Fibroblast of lung (primary cell): ENCODE data around the gene ROCK1. TPM values are rescaled to one million over a fixed set of nuclear protein-coding genes. Genes with fewer than 3 reads are reported as not detected.

Source experiments
- DNase-seq, 2 donors: peaks; one replicate each; pipeline versions ENCODE4 v3.0.0 to v3.0.0-alpha.2; 2010; ENCODE audit warnings: low read depth in 2 of 2
- H2AFZ ChIP-seq: 2 replicates; pipeline ENCODE4 v1.5.1; 2012; ENCODE audit warnings: low read length, control low read depth, inconsistent platforms
- H3K27ac ChIP-seq: 2 replicates; pipeline ENCODE4 v1.5.1; 2011; ENCODE audit warnings: low read length, control low read depth; ENCODE audit not compliant: insufficient read depth
- H3K27me3 ChIP-seq: 2 replicates; pipeline ENCODE4 v1.5.1; 2011; ENCODE audit warnings: mild to moderate bottlenecking, low read length; ENCODE audit not compliant: control insufficient read depth, insufficient read depth
- H3K36me3 ChIP-seq: 2 replicates; pipeline ENCODE4 v1.5.1; 2011; ENCODE audit warnings: low read length; ENCODE audit not compliant: control insufficient read depth, insufficient read depth
- H3K4me1 ChIP-seq: 2 replicates; pipeline ENCODE4 v1.5.1; 2011; ENCODE audit warnings: low read length; ENCODE audit not compliant: control insufficient read depth, insufficient read depth; ENCODE audit errors: extremely low read depth
- H3K4me2 ChIP-seq: 2 replicates; pipeline ENCODE4 v1.5.1; 2011; ENCODE audit warnings: low read length, control low read depth; ENCODE audit not compliant: insufficient read depth; ENCODE audit errors: extremely low read depth
- H3K4me3 ChIP-seq, 4 experiments: fragments of 200-600 bp in 1 of 4; sonication (generic) in 1 of 4; replicated peaks in 1 of 4; 2 replicates each; pipeline ENCODE4 v1.5.1; 2011 to 2016; ENCODE audit warnings: low read length in 4 of 4, low read depth in 3 of 4, mild to moderate bottlenecking in 3 of 4, control low read depth in 2 of 4, inconsistent platforms in 1 of 4, mixed read lengths in 1 of 4; ENCODE audit not compliant: insufficient read depth in 1 of 4; ENCODE audit errors: control extremely low read depth in 1 of 4
- H3K79me2 ChIP-seq: 2 replicates; pipeline ENCODE4 v1.5.1; 2012; ENCODE audit warnings: mild to moderate bottlenecking, low read length, inconsistent platforms; ENCODE audit not compliant: control insufficient read depth, insufficient read depth
- H3K9ac ChIP-seq: 2 replicates; pipeline ENCODE4 v1.5.1; 2011; ENCODE audit warnings: mild to moderate bottlenecking, low read length, control low read depth; ENCODE audit not compliant: insufficient read depth
- H3K9me3 ChIP-seq: 2 replicates; pipeline ENCODE4 v1.5.1; 2012; ENCODE audit warnings: low read depth, low read length; ENCODE audit not compliant: control insufficient read depth, insufficient read depth
- H4K20me1 ChIP-seq: 2 replicates; pipeline ENCODE4 v1.5.1; 2011; ENCODE audit warnings: low read length; ENCODE audit not compliant: control insufficient read depth, insufficient read depth; ENCODE audit errors: extremely low read depth
- CTCF ChIP-seq, 2 donors: IDR thresholded peaks in 1 of 2; conservative IDR thresholded peaks in 1 of 2; 1 replicate in 1 of 2; 2 replicates in 1 of 2; pipeline ENCODE4 v1.5.1; 2011 to 2012; ENCODE audit warnings: low read length in 2 of 2, control low read depth in 1 of 2, inconsistent platforms in 1 of 2, low read depth in 1 of 2, mild to moderate bottlenecking in 1 of 2
- EZH2 ChIP-seq: IDR thresholded peaks from 2 replicates; pipeline ENCODE4 v1.5.1; 2012; ENCODE audit warnings: low read length, control low read depth, mild to moderate bottlenecking; ENCODE audit errors: missing control alignments
- polyA plus RNA-seq, 2 donors: library from polyadenylated mRNA; depleted of rRNA in 1 of 2; stranded (reverse) in 1 of 2; unstranded in 1 of 2; fragments of >200 nt; gene quantifications; 2 replicates each; pipeline ENCODE4 v1.2.1, GENCODE V29; 2011 to 2012; ENCODE audit warnings: missing spikeins in 1 of 2
- total RNA-seq: library from RNA; depleted of rRNA; stranded (reverse); fragments of >200 nt; gene quantifications from 2 replicates; pipeline ENCODE4 v1.2.1, GENCODE V29; 2014

The ROCK1 gene
- total and polyA plus RNA-seq, 2 donors (not counting 1 experiment from before 2014, with no cell fraction given): 33.2 to 55.2 TPM

GRCh38 chr18:21012308-21012707 lies 99.3 kb downstream of the ROCK1 start:
- Histone ChIP-seq H3K36me3 (peaks cover 3% of the 10 kb centered on the region), H3K9me3 (no peaks in the 10 kb centered on the region), H2AFZ (no peak overlapping the region), H3K9ac (no peak overlapping the region), H3K27me3 (no peaks in the 10 kb centered on the region), H4K20me1 (no peaks in the 10 kb centered on the region), H3K79me2 (no peaks in the 10 kb centered on the region), H3K4me3 (no peak overlapping the region), H3K27ac (no peak overlapping the region), H3K4me1 (no peaks in the 10 kb centered on the region), H3K4me2 (no peak overlapping the region)
- TF ChIP-seq CTCF (conservative IDR thresholded peaks at IDR 0.05 in 1 of 2, IDR thresholded peaks at IDR 0.05 in 1 of 2; ENCODE audit: low read depth in 1 of 2, low read length in 2 of 2) (no peak), EZH2 (no peak)
- DNase-seq: no peak

- H3K4me2 ChIP-seq: no peak overlapping the region
- H4K20me1 ChIP-seq: no peaks in the 10 kb centered on the region
- peaks cover 4% of the 10 kb centered on the region for H3K36me3 ChIP-seq
Measured at GRCh38 chr18:21004726-21005125, 106.9 kb downstream of the ROCK1 start.

GRCh38 chr18:21000667-21001066 lies 110.9 kb downstream of the ROCK1 start:
- Histone ChIP-seq H3K36me3 (peaks cover 1% of the 10 kb centered on the region), H3K9me3 (no peaks in the 10 kb centered on the region), H3K27ac (no peak overlapping the region), H3K4me3 (no peak overlapping the region), H3K4me1 (peaks cover 9% of the 10 kb centered on the region), H3K9ac (no peak overlapping the region), H3K79me2 (peaks cover 8% of the 10 kb centered on the region), H3K27me3 (no peaks in the 10 kb centered on the region), H2AFZ (no peak overlapping the region), H4K20me1 (no peaks in the 10 kb centered on the region), H3K4me2 (no peak overlapping the region)
- peak; percentile 11 to 31 for DNase-seq
- TF ChIP-seq EZH2 (no peak), CTCF (conservative IDR thresholded peaks at IDR 0.05 in 1 of 2, IDR thresholded peaks at IDR 0.05 in 1 of 2; ENCODE audit: low read depth in 1 of 2, low read length in 2 of 2) (no peak)

More at GRCh38 chr18:21004726-21005125, 106.9 kb downstream of the ROCK1 start:
- Histone ChIP-seq H3K27me3 (no peaks in the 10 kb centered on the region), H3K27ac (peak overlapping the region; percentile 72), H3K4me1 (peaks cover 9% of the 10 kb centered on the region), H3K4me3 (no peak overlapping the region), H2AFZ (no peak overlapping the region), H3K9ac (no peak overlapping the region), H3K9me3 (no peaks in the 10 kb centered on the region), H3K79me2 (peaks cover 2% of the 10 kb centered on the region)
- TF ChIP-seq EZH2 (no peak), CTCF (conservative IDR thresholded peaks at IDR 0.05 in 1 of 2, IDR thresholded peaks at IDR 0.05 in 1 of 2; ENCODE audit: low read depth in 1 of 2, low read length in 2 of 2) (no peak)
- DNase-seq: peak; percentile 67 to 94
